ENCODE data around the gene VTI1A. TPM values are rescaled to one million over a fixed set of nuclear protein-coding genes. Genes with fewer than 3 reads are reported as not detected.

VTI1A gene
- total RNA-seq, 1 experiment from 2014 or later: 22.0 TPM

GRCh38 chr10:112689327-112690072 lies 242.5 kb downstream of the VTI1A start:
- Histone ChIP-seq H3K23ac (ENCODE audit: insufficient read length, low read depth, low read length) (no peak overlapping the region), H3K18ac (ENCODE audit: insufficient read length, low read depth, low read length) (no peak overlapping the region), H2BK15ac (ENCODE audit: low read depth, low read length) (no peak overlapping the region), H3K79me2 (ENCODE audit: insufficient read depth, low read length) (no peaks in the 10 kb centered on the region), H3T11ph (ENCODE audit: low read length) (no peak overlapping the region), H3K4me2 (ENCODE audit: insufficient read depth, insufficient read length, low read length) (no peak overlapping the region), H3K4ac (ENCODE audit: low read depth, low read length) (no peak overlapping the region), H3K14ac (ENCODE audit: insufficient read depth, low read length) (no peak overlapping the region; the same call in 1 of the 2 replicates), H4K8ac (replicated peaks; ENCODE audit: insufficient read length, low read depth, low read length) (no peak overlapping the region), H3K27me3 (ENCODE audit: insufficient read depth, low read length) (no peaks in the 10 kb centered on the region), H2BK120ac (ENCODE audit: low read depth, low read length, poor library complexity, severe bottlenecking) (no peak overlapping the region), H2AK5ac (ENCODE audit: insufficient read length, low read length) (no peak overlapping the region), H3K79me1 (ENCODE audit: insufficient read depth, low read depth, low read length, poor library complexity, severe bottlenecking) (no peaks in the 10 kb centered on the region), H2AFZ (ENCODE audit: low read length) (no peak overlapping the region), H3K56ac (ENCODE audit: insufficient read length, low read depth, low read length) (no peak overlapping the region), H4K20me1 (ENCODE audit: control insufficient read depth, insufficient read depth, insufficient read length) (no peaks in the 10 kb centered on the region), H4K91ac (ENCODE audit: insufficient read length, low read depth, low read length) (no peak overlapping the region), H3K27ac (ENCODE audit: insufficient read length, low read depth, low read length) (no peak overlapping the region), H3K9ac (ENCODE audit: extremely low read depth, insufficient read length, low read length) (no peak overlapping the region), H2BK5ac (ENCODE audit: insufficient read length, low read length) (no peak overlapping the region), H4K5ac (ENCODE audit: insufficient read length, low read depth, low read length) (no peak overlapping the region), H3K9me3 (ENCODE audit: control insufficient read depth, low read depth, low read length) (no peaks in the 10 kb centered on the region), H3K23me2 (ENCODE audit: insufficient read length, low read depth, low read length, poor library complexity, severe bottlenecking) (no peaks in the 10 kb centered on the region), H3K4me1 (ENCODE audit: insufficient read depth, low read length) (peaks cover 2% of the 10 kb centered on the region; the same call in 1 of the 2 replicates), H2BK12ac (ENCODE audit: insufficient read length, low read depth, low read length) (no peak overlapping the region), H2BK20ac (ENCODE audit: low read depth, low read length, poor library complexity, severe bottlenecking) (no peak overlapping the region)
- H3K27ac Mint-ChIP-seq: peak overlapping the region in 2 of 3 experiments; percentile 10 to 45; a peak in 2 of 7 replicates
- WGBS (ENCODE audit: extremely low coverage, insufficient read length, low lambda C conversion rate): no CpG with 5 or more reads among the region's 4 CpGs
- no peaks in the 10 kb centered on the region for H3K27me3 Mint-ChIP-seq (ENCODE audit: low read depth)
- no peaks in the 10 kb centered on the region for H3K36me3 Mint-ChIP-seq (ENCODE audit: insufficient read depth in 1 of 3, low read depth in 3 of 3)
- H3K9me3 Mint-ChIP-seq: no peaks in the 10 kb centered on the region
- TF ChIP-seq CTCF (conservative IDR thresholded peaks at IDR 0.05): peak; percentile 65
- DNase-seq: peak; percentile 55
- H3K4me1 Mint-ChIP-seq: peaks cover 19 to 20% of the 10 kb centered on the region in 2 experiments
- no peak overlapping the region for H3K4me3 Mint-ChIP-seq

Data from H9 (cell line).